Fibroblast of pulmonary artery (primary cell): ENCODE measurements around the gene GAL3ST2.
A peak's percentile ranks its signal among the peaks of the same experiment; 100 is the strongest.
"Not testable (repeated sequence)": the region's sequence is repeated elsewhere in the genome, so short reads cannot be mapped to it uniquely, and the experiment has no call there.

Source experiments
- DNase-seq: peaks from one replicate; pipeline ENCODE4 v3.0.0-alpha.2; 2010; ENCODE audit warnings: low read depth
- H3K4me3 ChIP-seq: replicated peaks from 2 replicates; pipeline ENCODE4 v1.5.1; 2011; ENCODE audit warnings: low read depth, mild to moderate bottlenecking, control low read depth, low read length, moderate library complexity
- CTCF ChIP-seq: IDR thresholded peaks from 2 replicates; pipeline ENCODE4 v1.5.1; 2011; ENCODE audit warnings: mild to moderate bottlenecking, control low read depth, low read length, inconsistent platforms; ENCODE audit errors: missing control alignments

The GAL3ST2 gene

GRCh38 chr2:241833101-241833663, 56.6 kb downstream of the GAL3ST2 start:
- H3K4me3 ChIP-seq: no peak overlapping the region
- peak; percentile 63 for DNase-seq
- no peak for TF ChIP-seq CTCF

- H3K4me3 ChIP-seq, DNase-seq: not testable (repeated sequence)
Measured at GRCh38 chr2:241833756-241834526, 57.3 kb downstream of the GAL3ST2 start.

GRCh38 chr2:241834527-241835210, 58.0 kb downstream of the GAL3ST2 start:
- no peak overlapping the region for H3K4me3 ChIP-seq
- DNase-seq: no peak
- no peak for TF ChIP-seq CTCF

GRCh38 chr2:241835611-241836010, 59.0 kb downstream of the GAL3ST2 start:
- no peak for DNase-seq
- TF ChIP-seq CTCF: no peak
- H3K4me3 ChIP-seq: no peak overlapping the region

- TF ChIP-seq CTCF: no peak
- H3K4me3 ChIP-seq: no peak overlapping the region
- DNase-seq: no peak
Measured at GRCh38 chr2:241836292-241836691, 59.7 kb downstream of the GAL3ST2 start.

- DNase-seq: no peak
- H3K4me3 ChIP-seq: no peak overlapping the region
- no peak for TF ChIP-seq CTCF
Measured at GRCh38 chr2:241837197-241837965, 60.8 kb downstream of the GAL3ST2 start.
